GM12801 (cell line): Measurements from ENCODE around the gene KCTD2.

Experiments used
- CTCF ChIP-seq: IDR thresholded peaks from one replicate; pipeline ENCODE4 v1.5.1; 2011; ENCODE audit warnings: control low read depth; ENCODE audit not compliant: insufficient read length; ENCODE audit errors: extremely low read depth

KCTD2 gene

GRCh38 chr17:75030161-75030560, 16.9 kb upstream of the KCTD2 start:
- TF ChIP-seq CTCF: no peak

- TF ChIP-seq CTCF: no peak
Measured at GRCh38 chr17:75031972-75032719, 14.9 kb upstream of the KCTD2 start.

DNA sequence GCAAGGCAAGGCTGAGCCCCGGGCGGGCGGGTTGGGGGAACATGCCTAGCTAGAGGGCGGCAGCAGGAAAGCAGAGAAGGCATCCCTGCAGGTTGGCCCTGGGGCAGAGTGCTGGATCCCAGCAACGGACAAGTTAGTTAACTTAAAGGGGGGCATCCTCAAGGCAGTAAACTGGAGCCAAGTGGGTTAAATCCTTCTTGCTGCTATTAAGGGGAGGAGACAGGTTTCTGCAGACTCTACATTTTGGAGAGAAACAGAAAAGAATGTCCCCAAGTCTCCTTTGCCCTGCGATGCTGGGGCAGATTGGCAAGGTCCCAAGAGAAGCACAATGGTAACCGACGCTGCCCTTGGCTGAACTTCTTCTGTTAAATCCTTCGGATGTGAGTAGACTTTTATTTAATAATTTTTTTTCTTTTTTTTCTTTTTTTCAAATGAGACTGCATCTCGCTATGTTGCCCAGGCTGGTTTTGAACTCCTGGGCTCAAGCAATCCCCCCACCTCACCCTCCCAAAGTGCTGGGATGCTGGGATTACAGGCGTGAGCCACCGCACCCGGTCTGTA, 14.2 kb upstream of the KCTD2 start:
- no peak for TF ChIP-seq CTCF

DNA sequence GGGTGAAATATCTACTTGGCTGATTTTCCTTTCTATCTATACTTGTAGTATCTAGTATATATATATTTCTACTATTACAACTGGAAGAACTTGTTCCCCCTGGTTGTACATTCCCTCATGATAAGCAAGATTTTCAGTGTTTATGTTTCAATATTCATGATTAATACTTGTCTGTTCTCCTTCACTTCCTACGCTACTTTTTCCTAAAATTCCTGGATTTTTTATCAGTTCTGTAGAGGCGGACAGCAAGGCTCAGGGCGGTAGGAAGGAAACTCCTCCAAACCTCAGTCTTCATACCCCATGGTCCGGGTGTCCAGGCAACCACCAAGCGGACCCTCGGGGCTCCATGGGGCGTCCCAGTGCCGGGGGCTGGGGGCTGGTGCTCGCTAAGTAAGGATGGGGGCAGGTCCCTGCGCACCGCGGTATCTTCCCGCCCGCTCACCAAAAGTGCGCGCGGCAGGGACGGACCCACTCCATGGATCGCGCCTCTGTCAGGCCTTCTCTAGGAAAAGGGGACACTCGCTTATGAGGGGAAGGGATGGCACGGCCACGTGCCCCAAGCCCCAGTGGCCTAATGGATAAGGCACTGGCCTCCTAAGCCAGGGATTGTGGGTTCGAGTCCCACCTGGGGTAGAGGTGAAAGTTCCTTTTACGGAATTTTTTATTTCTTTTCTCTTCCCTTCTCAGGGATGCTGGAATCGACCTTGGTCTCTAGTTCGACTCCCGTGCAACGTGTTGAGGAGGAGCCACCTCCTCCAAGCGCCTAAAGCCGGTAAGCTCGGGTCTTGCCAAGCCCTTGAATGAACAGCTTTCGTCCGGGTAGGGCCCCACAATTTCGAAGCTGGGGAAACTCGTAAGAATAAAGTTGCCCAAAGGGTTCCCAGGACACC, 13.4 kb upstream of the KCTD2 start:
- no peak for TF ChIP-seq CTCF

DNA sequence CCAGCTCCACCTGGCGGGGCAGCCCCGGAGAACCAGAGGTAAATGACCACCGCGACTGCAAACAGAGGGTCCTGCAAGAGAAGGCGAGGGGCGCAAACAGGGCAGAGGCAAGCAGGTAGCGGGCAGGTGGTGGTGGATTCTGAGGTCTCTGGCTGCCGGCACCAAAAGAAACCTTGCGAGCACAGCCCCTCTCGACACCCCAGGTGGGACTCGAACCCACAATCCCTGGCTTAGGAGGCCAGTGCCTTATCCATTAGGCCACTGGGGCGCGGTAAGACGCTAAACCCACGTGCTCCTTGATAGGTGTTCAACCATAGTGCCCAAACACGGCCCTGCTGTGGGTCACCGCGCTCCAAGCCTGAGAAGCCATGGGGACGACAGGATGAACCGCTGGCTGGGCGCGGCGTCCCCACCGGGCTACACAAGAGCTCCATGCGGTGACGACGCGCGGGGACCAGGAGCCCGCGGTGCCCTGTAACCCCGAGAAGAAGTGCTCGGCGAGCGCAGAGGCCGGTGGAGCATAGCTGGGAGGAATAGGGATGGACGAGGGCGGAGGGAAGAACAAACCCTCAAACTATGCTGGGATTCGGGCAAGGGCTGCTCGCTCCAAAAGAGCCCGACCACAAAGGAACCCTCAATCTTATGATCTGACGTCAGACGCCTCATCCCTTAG, 12.7 kb upstream of the KCTD2 start:
- TF ChIP-seq CTCF: no peak

DNA sequence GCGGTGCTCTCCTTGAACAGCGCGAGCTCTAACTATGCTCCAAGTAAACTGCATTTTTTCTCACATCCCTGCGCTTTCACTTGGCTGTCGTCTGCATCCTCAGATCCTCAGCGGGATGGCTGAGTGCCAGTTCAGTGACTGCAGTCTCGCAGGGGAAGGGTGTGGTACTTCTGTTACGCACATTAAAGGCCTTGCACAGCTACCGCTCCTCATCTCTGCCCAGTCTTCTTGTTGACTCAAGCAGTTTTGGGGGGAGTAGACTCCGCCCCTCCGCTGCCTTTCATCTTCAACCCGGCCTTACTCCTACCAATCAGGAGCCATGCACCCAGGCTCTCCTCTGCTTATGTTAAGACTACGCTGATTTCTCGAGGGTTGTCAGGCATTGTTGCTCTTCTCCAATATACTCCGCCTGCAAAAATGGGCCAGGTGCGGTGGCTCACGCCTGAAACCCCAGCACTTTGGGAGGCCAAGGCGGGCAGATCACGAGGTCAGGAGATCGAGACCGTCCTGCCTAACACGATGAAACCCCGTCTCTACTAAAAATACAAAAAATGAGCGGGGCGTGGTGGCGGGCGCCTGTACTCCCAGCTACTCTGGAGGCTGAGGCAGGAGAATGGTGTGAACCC, 10.3 kb upstream of the KCTD2 start:
- TF ChIP-seq CTCF: no peak

DNA sequence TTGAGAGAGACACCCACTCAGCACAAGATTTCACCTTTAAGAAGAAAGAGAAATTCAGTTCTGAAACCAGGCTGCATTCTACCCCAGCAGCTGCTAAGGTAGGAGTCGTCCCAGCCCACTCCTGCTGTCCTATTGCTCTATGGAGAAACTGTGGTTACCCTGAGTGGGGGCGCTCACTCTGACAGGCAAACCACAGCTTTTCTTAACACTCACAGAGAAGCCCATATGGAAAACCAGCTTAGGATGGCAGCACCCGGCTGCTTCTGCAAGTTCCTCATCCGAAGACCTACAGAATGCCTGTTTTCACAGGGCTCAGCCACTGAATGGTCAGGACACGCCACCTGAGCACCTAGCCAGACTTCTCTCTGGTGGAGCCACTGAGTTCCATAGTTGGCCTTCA, 7.8 kb upstream of the KCTD2 start:
- no peak for TF ChIP-seq CTCF
